ENCODE measurements around the gene RNF157. TPM values are rescaled to one million over a fixed set of nuclear protein-coding genes. Genes with fewer than 3 reads are reported as not detected.
A peak's percentile ranks its signal among the peaks of the same experiment; 100 is the strongest.

RNF157 gene
- total and polyA plus RNA-seq, 3 experiments from 2014 or later: 10.7 to 13.9 (median 13.9) TPM

- no peaks in the 10 kb centered on the region for H3K36me3 Mint-ChIP-seq
- CTCF ChIA-PET: interaction anchor here (0.6 to 16.0 kb wide), 8 partner anchors 9 to 181 kb away, joined by 3 to 227 read pairs (median 4); no protein-coding TSS in a partner anchor
These were observed 115.5 kb downstream of the RNF157 start for GRCh38 chr17:76124582-76125390.

GRCh38 chr17:76123749-76124581 is 116.3 kb downstream of the RNF157 start:
- H3K27me3 Mint-ChIP-seq: no peaks in the 10 kb centered on the region
- CTCF ChIA-PET: interaction anchor here (1.0 to 16.0 kb wide), 10 partner anchors 8 to 175 kb away, joined by 3 to 227 read pairs (median 6); no protein-coding TSS in a partner anchor
- H3K27ac ChIP-seq (ENCODE audit: low read depth, low read length): no peak overlapping the region
- H3K4me3 ChIP-seq (ENCODE audit: low read length): no peak overlapping the region
- peak overlapping the region in 2 of 8 donors; percentile 32 to 75 for H3K27ac Mint-ChIP-seq
- peaks cover 3 to 19% (median 5%) of the 10 kb centered on the region in 3 donors for H3K4me1 Mint-ChIP-seq
- H3K9me3 Mint-ChIP-seq: no peaks in the 10 kb centered on the region
- POLR2A ChIA-PET: interaction anchor here (0.7 kb wide), 1 partner anchor 707 kb away, joined by 9 read pairs; no protein-coding TSS in a partner anchor
- no peaks in the 10 kb centered on the region for H3K36me3 Mint-ChIP-seq
- H3K36me3 ChIP-seq (ENCODE audit: insufficient read depth, low read length): no peaks in the 10 kb centered on the region
- peaks cover 8% of the 10 kb centered on the region for H3K4me1 ChIP-seq (ENCODE audit: insufficient read depth, low read length)
- H3K4me3 Mint-ChIP-seq: no peak overlapping the region
- DNase-seq: no peak
- no peaks in the 10 kb centered on the region for H3K27me3 ChIP-seq (ENCODE audit: insufficient read depth, low read length, poor library complexity, severe bottlenecking)
- no peaks in the 10 kb centered on the region for H3K9me3 ChIP-seq (ENCODE audit: low read length)

More at GRCh38 chr17:76124582-76125390, 115.5 kb downstream of the RNF157 start:
- H3K9me3 Mint-ChIP-seq: no peaks in the 10 kb centered on the region
- Histone ChIP-seq H3K9me3 (ENCODE audit: low read length) (no peaks in the 10 kb centered on the region), H3K36me3 (ENCODE audit: insufficient read depth, low read length) (no peaks in the 10 kb centered on the region), H3K4me3 (ENCODE audit: low read length) (no peak overlapping the region), H3K27me3 (ENCODE audit: insufficient read depth, low read length, poor library complexity, severe bottlenecking) (no peaks in the 10 kb centered on the region), H3K4me1 (ENCODE audit: insufficient read depth, low read length) (peaks cover 8% of the 10 kb centered on the region), H3K27ac (ENCODE audit: low read depth, low read length) (no peak overlapping the region)
- H3K4me3 Mint-ChIP-seq: no peak overlapping the region
- peaks cover 3 to 19% (median 5%) of the 10 kb centered on the region in 3 donors for H3K4me1 Mint-ChIP-seq
- DNase-seq: no peak
- no peaks in the 10 kb centered on the region for H3K27me3 Mint-ChIP-seq
- peak overlapping the region in 1 of 8 donors; percentile 23 for H3K27ac Mint-ChIP-seq
- POLR2A ChIA-PET: no interaction called here

- H3K4me3 ChIP-seq (ENCODE audit: low read length): no peak overlapping the region
- POLR2A ChIA-PET: interaction anchor here (0.7 kb wide), 1 partner anchor 708 kb away, joined by 9 read pairs; no protein-coding TSS in a partner anchor
- H3K27ac Mint-ChIP-seq: peak overlapping the region in 4 of 8 donors; percentile 29 to 90 (median 46)
- H3K9me3 Mint-ChIP-seq: no peaks in the 10 kb centered on the region
- H3K27me3 ChIP-seq (ENCODE audit: insufficient read depth, low read length, poor library complexity, severe bottlenecking): no peaks in the 10 kb centered on the region
- DNase-seq: no peak
- no peaks in the 10 kb centered on the region for H3K36me3 Mint-ChIP-seq
- H3K4me3 Mint-ChIP-seq: peak overlapping the region in 3 of 7 donors; percentile 21 to 79 (median 38)
- no peaks in the 10 kb centered on the region for H3K27me3 Mint-ChIP-seq
- no peak overlapping the region for H3K27ac ChIP-seq (ENCODE audit: low read depth, low read length)
- peaks cover 3 to 19% (median 5%) of the 10 kb centered on the region in 3 donors for H3K4me1 Mint-ChIP-seq
- H3K9me3 ChIP-seq (ENCODE audit: low read length): no peaks in the 10 kb centered on the region
- peaks cover 8% of the 10 kb centered on the region for H3K4me1 ChIP-seq (ENCODE audit: insufficient read depth, low read length)
- CTCF ChIA-PET: interaction anchor here (1.0 to 16.0 kb wide), 9 partner anchors 8 to 176 kb away, joined by 3 to 227 read pairs (median 6); no protein-coding TSS in a partner anchor
- H3K36me3 ChIP-seq (ENCODE audit: insufficient read depth, low read length): no peaks in the 10 kb centered on the region
These were observed 117.1 kb downstream of the RNF157 start for GRCh38 chr17:76123191-76123499.

- DNase-seq: no peak
- POLR2A ChIA-PET: interaction anchor here (0.5 to 1.6 kb wide), 4 partner anchors 18 to 709 kb away, joined by 4 to 9 read pairs (median 6); partner anchors contain the start of gene FOXJ1
- Histone ChIP-seq H3K27me3 (ENCODE audit: insufficient read depth, low read length, poor library complexity, severe bottlenecking) (no peaks in the 10 kb centered on the region), H3K27ac (ENCODE audit: low read depth, low read length) (no peak overlapping the region), H3K4me3 (ENCODE audit: low read length) (no peak overlapping the region), H3K36me3 (ENCODE audit: insufficient read depth, low read length) (no peaks in the 10 kb centered on the region), H3K4me1 (ENCODE audit: insufficient read depth, low read length) (peaks cover 8% of the 10 kb centered on the region), H3K9me3 (ENCODE audit: low read length) (no peaks in the 10 kb centered on the region)
- Mint-ChIP-seq H3K27me3 (no peaks in the 10 kb centered on the region), H3K4me1 (peaks cover 3 to 19% (median 5%) of the 10 kb centered on the region in 3 donors), H3K36me3 (no peaks in the 10 kb centered on the region), H3K9me3 (no peaks in the 10 kb centered on the region), H3K27ac (peak overlapping the region in 5 of 8 donors; percentile 29 to 90 (median 50)), H3K4me3 (peak overlapping the region in 3 of 7 donors; percentile 44 to 82 (median 46))
- CTCF ChIA-PET: interaction anchor here (0.7 to 16.0 kb wide), 9 partner anchors 10 to 157 kb away, joined by 3 to 227 read pairs (median 8); no protein-coding TSS in a partner anchor
These were observed 117.7 kb downstream of the RNF157 start for GRCh38 chr17:76122431-76123190.

- Histone ChIP-seq H3K4me3 (ENCODE audit: low read length) (peak overlapping the region; percentile 45), H3K36me3 (ENCODE audit: insufficient read depth, low read length) (no peaks in the 10 kb centered on the region), H3K27ac (ENCODE audit: low read depth, low read length) (no peak overlapping the region), H3K9me3 (ENCODE audit: low read length) (no peaks in the 10 kb centered on the region), H3K27me3 (ENCODE audit: insufficient read depth, low read length, poor library complexity, severe bottlenecking) (no peaks in the 10 kb centered on the region), H3K4me1 (ENCODE audit: insufficient read depth, low read length) (peaks cover 6% of the 10 kb centered on the region)
- no peaks in the 10 kb centered on the region for H3K36me3 Mint-ChIP-seq
- ChIA-PET POLR2A (interaction anchor here (0.5 to 1.6 kb wide), 8 partner anchors 19 to 158 kb away, joined by 3 to 11 read pairs (median 5); partner anchors contain the start of gene FOXJ1), CTCF (interaction anchor here (0.6 to 16.0 kb wide), 33 partner anchors 8 to 286 kb away, joined by 3 to 227 read pairs (median 4); no protein-coding TSS in a partner anchor)
- peak overlapping the region in 1 of 8 donors; percentile 61 for H3K27ac Mint-ChIP-seq
- H3K9me3 Mint-ChIP-seq: no peaks in the 10 kb centered on the region
- peak in 1 of 5 donors; percentile 26 for DNase-seq
- H3K4me1 Mint-ChIP-seq: peaks cover 3 to 15% (median 5%) of the 10 kb centered on the region in 3 donors
- H3K4me3 Mint-ChIP-seq: peak overlapping the region in 3 of 7 donors; percentile 44 to 82 (median 46)
- H3K27me3 Mint-ChIP-seq: no peaks in the 10 kb centered on the region
These were observed 118.3 kb downstream of the RNF157 start for GRCh38 chr17:76121932-76122430.

GRCh38 chr17:76120658-76121008 is 119.7 kb downstream of the RNF157 start:
- DNase-seq: no peak
- Mint-ChIP-seq H3K36me3 (no peaks in the 10 kb centered on the region), H3K4me3 (peak overlapping the region in 2 of 7 donors; percentile 30 to 49), H3K4me1 (peaks cover 3 to 10% (median 5%) of the 10 kb centered on the region in 3 donors), H3K27me3 (no peaks in the 10 kb centered on the region), H3K9me3 (no peaks in the 10 kb centered on the region), H3K27ac (peak overlapping the region in 1 of 8 donors; percentile 6)
- H3K27ac ChIP-seq (ENCODE audit: low read depth, low read length): no peak overlapping the region
- no peaks in the 10 kb centered on the region for H3K4me1 ChIP-seq (ENCODE audit: insufficient read depth, low read length)
- H3K27me3 ChIP-seq (ENCODE audit: insufficient read depth, low read length, poor library complexity, severe bottlenecking): no peaks in the 10 kb centered on the region
- POLR2A ChIA-PET: interaction anchor here (1.3 kb wide), 1 partner anchor 159 kb away, joined by 9 read pairs; no protein-coding TSS in a partner anchor
- H3K9me3 ChIP-seq (ENCODE audit: low read length): no peaks in the 10 kb centered on the region
- no peaks in the 10 kb centered on the region for H3K36me3 ChIP-seq (ENCODE audit: insufficient read depth, low read length)
- H3K4me3 ChIP-seq (ENCODE audit: low read length): no peak overlapping the region
- CTCF ChIA-PET: interaction anchor here (0.8 to 16.0 kb wide), 30 partner anchors 9 to 288 kb away, joined by 3 to 227 read pairs (median 4); no protein-coding TSS in a partner anchor

Measured in CD8-positive, alpha-beta memory T cell (primary cell).